SK-N-SH (cell line): ENCODE measurements around the gene MLLT11. TPM values are rescaled to one million over a fixed set of nuclear protein-coding genes. Genes with fewer than 3 reads are reported as not detected.
A peak's percentile ranks its signal among the peaks of the same experiment; 100 is the strongest.

Source experiments
- CTCF ChIA-PET: fragments of 300-600, 350-600 bp; formaldehyde crosslinking; extraction: SDS; loops from one replicate; lab custom pipeline; 2021; lab: Yijun Ruan, JAX
- POLR2A ChIA-PET: fragments of 350-600 bp; sonication (Branson Sonifier 250); formaldehyde crosslinking; extraction: SDS; loops from one replicate; lab custom pipeline; 2020; ENCODE audit warnings: antibody characterized with exemption, inconsistent platforms; lab: Yijun Ruan, JAX
- DNase-seq: peaks from one replicate; pipeline ENCODE4 v3.0.0; 2012
- H2AFZ ChIP-seq: fragments of 200-600 bp; sonication (generic); 2 replicates; pipeline ENCODE4 v1.8.1; 2016; ENCODE audit warnings: antibody characterized with exemption, mild to moderate bottlenecking, low read depth
- H3F3A ChIP-seq: fragments of 200-600 bp; sonication (generic); replicated peaks from 2 replicates; pipeline ENCODE3; 2016; ENCODE audit warnings: antibody characterized with exemption, mild to moderate bottlenecking; ENCODE audit not compliant: insufficient read depth
- H3K27ac ChIP-seq, 2 experiments: fragments of 200-500 bp in 1 of 2; fragments of 200-600 bp in 1 of 2; sonication (Bioruptor generic) in 1 of 2; sonication (generic), shearing (Covaris generic) in 1 of 2; 2 replicates each; pipeline versions ENCODE4 v1.5.1 to v1.6.1; 2014 to 2016; ENCODE audit warnings: low read depth in 2 of 2, inconsistent platforms in 1 of 2, low read length in 1 of 2, mild to moderate bottlenecking in 1 of 2, mixed read lengths in 1 of 2
- H3K27me3 ChIP-seq: fragments of 200-600 bp; sonication (generic), shearing (Covaris generic); 2 replicates; pipeline ENCODE4 v1.6.1; 2016; ENCODE audit warnings: mixed run types; ENCODE audit not compliant: insufficient read depth
- H3K36me3 ChIP-seq, 2 experiments: fragments of 200-500 bp in 1 of 2; fragments of 200-600 bp in 1 of 2; sonication (Bioruptor generic) in 1 of 2; sonication (generic) in 1 of 2; replicated peaks in 1 of 2; 2 replicates each; pipeline versions ENCODE3 to v1.5.1; 2014 to 2016; ENCODE audit warnings: low read length in 1 of 2, mild to moderate bottlenecking in 1 of 2; ENCODE audit not compliant: insufficient read depth in 2 of 2, control insufficient read depth in 1 of 2
- H3K4me1 ChIP-seq, 2 experiments: fragments of 200-500 bp in 1 of 2; fragments of 200-600 bp in 1 of 2; sonication (Bioruptor generic) in 1 of 2; sonication (generic), shearing (Covaris generic) in 1 of 2; 2 replicates each; pipeline versions ENCODE4 v1.5.1 to v1.6.1; 2014 to 2016; ENCODE audit warnings: low read depth in 1 of 2, low read length in 1 of 2, mixed run types in 1 of 2; ENCODE audit not compliant: insufficient read depth in 2 of 2, control insufficient read depth in 1 of 2
- H3K4me2 ChIP-seq: fragments of 200-600 bp; sonication (generic), shearing (Covaris generic); 2 replicates; pipeline ENCODE4 v1.6.1; 2017; ENCODE audit warnings: mixed run types
- H3K4me3 ChIP-seq, 2 experiments: fragments of 200-500 bp in 1 of 2; fragments of 200-600 bp in 1 of 2; sonication (Bioruptor generic) in 1 of 2; sonication (generic), shearing (Covaris generic) in 1 of 2; 2 replicates each; pipeline versions ENCODE4 v1.5.1 to v1.8.1; 2014 to 2016; ENCODE audit warnings: low read depth in 2 of 2, inconsistent platforms in 1 of 2, low read length in 1 of 2, mild to moderate bottlenecking in 1 of 2, mixed read lengths in 1 of 2, moderate library complexity in 1 of 2
- H3K79me2 ChIP-seq: fragments of 200-600 bp; sonication (generic); 2 replicates; pipeline ENCODE4 v1.8.1; 2017; ENCODE audit warnings: mild to moderate bottlenecking; ENCODE audit not compliant: insufficient read depth
- H3K9ac ChIP-seq: fragments of 200-600 bp; sonication (generic); 2 replicates; pipeline ENCODE4 v1.6.1; 2017; ENCODE audit warnings: mixed run types
- H3K9me2 ChIP-seq: fragments of 200-600 bp; sonication (generic); 2 replicates; pipeline ENCODE4 v1.6.1; 2017; ENCODE audit warnings: mixed run types
- H3K9me3 ChIP-seq: fragments of 200-600 bp; sonication (generic); 2 replicates; pipeline ENCODE4 v1.6.1; 2017; ENCODE audit warnings: mixed run types, mild to moderate bottlenecking, moderate library complexity
- H4K20me1 ChIP-seq: fragments of 200-600 bp; sonication (generic); 2 replicates; pipeline ENCODE4 v1.6.1; 2017; ENCODE audit warnings: mild to moderate bottlenecking, mixed run types; ENCODE audit not compliant: insufficient read depth
- CHD2 ChIP-seq: fragments of 150-350 bp; IDR thresholded peaks from 2 replicates; pipeline ENCODE4 v1.6.1; 2018; ENCODE audit warnings: low read length; ENCODE audit not compliant: partially characterized antibody
- ELF1 ChIP-seq: IDR thresholded peaks from 2 replicates; pipeline ENCODE4 v1.4.0; 2012
- FOSL2 ChIP-seq: IDR thresholded peaks from 2 replicates; pipeline ENCODE4 v1.4.0; 2012; ENCODE audit warnings: low read depth, mild to moderate bottlenecking, moderate library complexity, borderline replicate concordance
- FOXM1 ChIP-seq: IDR thresholded peaks from 2 replicates; pipeline ENCODE4 v1.4.0; 2012; ENCODE audit warnings: low read depth, mild to moderate bottlenecking
- GABPA ChIP-seq: IDR thresholded peaks from 2 replicates; pipeline ENCODE4 v1.4.0; 2012; ENCODE audit warnings: low read depth, mild to moderate bottlenecking
- MXI1 ChIP-seq: IDR thresholded peaks from 2 replicates; pipeline ENCODE4 v1.6.1; 2012; ENCODE audit warnings: mild to moderate bottlenecking, low read depth, low read length, improper control_type of control experiment
- POLR2AphosphoS5 ChIP-seq: IDR thresholded peaks from 2 replicates; pipeline ENCODE4 v1.6.1; 2012; ENCODE audit warnings: low read depth, low read length
- RAD21 ChIP-seq: IDR thresholded peaks from 2 replicates; pipeline ENCODE4 v1.6.1; 2012; ENCODE audit warnings: mild to moderate bottlenecking, low read length
- RCOR1 ChIP-seq: fragments of 150-350 bp; IDR thresholded peaks from 2 replicates; pipeline ENCODE4 v1.6.1; 2017; ENCODE audit warnings: antibody characterized with exemption, low read length
- SMC3 ChIP-seq: IDR thresholded peaks from 2 replicates; pipeline ENCODE4 v1.6.1; 2012; ENCODE audit warnings: low read depth, low read length, improper control_type of control experiment
- TAF1 ChIP-seq: IDR thresholded peaks from 2 replicates; pipeline ENCODE4 v1.6.1; 2012; ENCODE audit warnings: low read depth, mild to moderate bottlenecking, low read length, moderate library complexity, borderline replicate concordance
- WGBS: methylation state at CpG from one replicate; pipeline ENCODE4 v1.1.6; 2017; ENCODE audit warnings: low lambda C conversion rate; 5-methylcytosine and 5-hydroxymethylcytosine counted together
- polyA plus RNA-seq, 3 experiments: library from polyadenylated mRNA; depleted of rRNA; stranded (reverse); fragments of >200 nt; gene quantifications; 2 replicates each; pipeline ENCODE4 v1.2.3, GENCODE V29; 2012
- TF ChIP-seq, protein P1 (sequence below): fragments of 200-600 bp; sonication (generic); IDR thresholded peaks from 2 replicates; pipeline ENCODE4 v1.6.1; 2017; ENCODE audit warnings: antibody characterized with exemption, mild to moderate bottlenecking, moderate library complexity
- TF ChIP-seq, protein P2 (sequence below): IDR thresholded peaks from 2 replicates; pipeline ENCODE4; 2012
- TF ChIP-seq, protein P3 (sequence below): IDR thresholded peaks from 2 replicates; pipeline ENCODE4 v1.4.0; 2012; ENCODE audit warnings: low read depth

MLLT11 gene
- polyA plus RNA-seq, 1 of the 3 experiments (the other 2 are of a cell fraction) = 26.7 TPM

GRCh38 chr1:151058692-151059091, 1.5 kb upstream of the MLLT11 start (continued):
- TF ChIP-seq POLR2AphosphoS5 (no peak), RAD21 (no peak)

DNA sequence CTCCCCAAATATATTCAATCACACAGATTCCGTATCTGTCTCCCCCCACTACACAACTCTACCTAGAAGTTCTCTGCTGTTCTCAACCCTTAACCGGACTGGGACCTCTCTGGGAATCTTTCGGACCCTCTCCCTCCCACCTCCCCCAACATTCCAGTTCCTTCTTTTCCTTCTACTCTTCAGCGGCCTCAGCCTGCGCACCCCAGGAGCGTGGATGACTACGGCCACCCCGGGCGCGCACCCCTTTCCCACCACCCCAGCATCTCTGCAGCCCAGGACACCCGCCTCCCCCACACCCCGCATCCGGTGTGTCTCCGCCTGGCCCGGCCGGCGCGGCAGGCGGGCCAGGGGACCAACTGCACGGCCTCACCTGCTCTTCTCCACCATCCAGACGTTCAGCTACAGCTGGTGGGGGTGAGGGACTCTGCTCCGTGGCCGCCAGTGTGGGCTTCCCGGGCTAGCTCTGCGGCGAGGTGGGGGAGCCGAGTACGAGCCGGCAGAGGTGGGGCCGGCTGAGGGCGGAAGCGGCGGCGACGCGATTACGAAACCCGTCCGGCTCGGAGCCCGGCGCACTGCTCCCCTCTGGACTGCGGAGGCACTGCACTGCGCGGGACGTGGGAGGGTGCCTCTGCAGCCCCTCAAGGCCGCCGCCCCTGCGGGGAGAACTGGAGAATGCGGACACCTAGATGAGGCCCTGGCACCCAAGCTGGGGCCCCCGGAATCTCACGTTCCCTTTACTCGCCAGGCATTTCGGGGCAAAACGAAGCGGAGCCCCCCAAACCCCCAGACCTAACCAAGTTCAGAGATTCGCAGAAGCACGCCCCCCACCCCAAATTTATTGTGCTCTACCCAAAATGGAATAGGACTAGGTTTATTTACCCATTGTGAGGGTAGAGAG, 839 bp upstream of the MLLT11 start, which contains the start of gene CDC42SE1:
TSS of gene CDC42SE1 (minus strand) at position 514 of the 898 bp plus-strand sequence. CDS start 3,892 bp downstream, outside the sequence.
- peak; percentile 93 for DNase-seq
- ChIA-PET POLR2A (interaction anchor here (0.6 to 2.9 kb wide), 6 partner anchors 8 to 83 kb away, joined by 3 to 24 read pairs (median 4); partner anchors contain the start of genes C1orf56 and MINDY1), CTCF (interaction anchor here (0.6 to 7.4 kb wide), 14 partner anchors 11 to 492 kb away, joined by 3 to 67 read pairs (median 4); partner anchors contain the start of genes C1orf56, GABPB2, MINDY1 and TNFAIP8L2)
- peaks cover 25 to 28% of the 10 kb centered on the region in 2 experiments for H3K36me3 ChIP-seq
- no peaks in the 10 kb centered on the region for H3K9me2 ChIP-seq
- under 1% methylated on average over 43 of the region's 58 CpGs for WGBS
- peaks cover 95% of the 10 kb centered on the region for H3K79me2 ChIP-seq
- H4K20me1 ChIP-seq = peaks cover 40% of the 10 kb centered on the region
- no peaks in the 10 kb centered on the region for H3K27me3 ChIP-seq
- TF ChIP-seq, protein P1, sequence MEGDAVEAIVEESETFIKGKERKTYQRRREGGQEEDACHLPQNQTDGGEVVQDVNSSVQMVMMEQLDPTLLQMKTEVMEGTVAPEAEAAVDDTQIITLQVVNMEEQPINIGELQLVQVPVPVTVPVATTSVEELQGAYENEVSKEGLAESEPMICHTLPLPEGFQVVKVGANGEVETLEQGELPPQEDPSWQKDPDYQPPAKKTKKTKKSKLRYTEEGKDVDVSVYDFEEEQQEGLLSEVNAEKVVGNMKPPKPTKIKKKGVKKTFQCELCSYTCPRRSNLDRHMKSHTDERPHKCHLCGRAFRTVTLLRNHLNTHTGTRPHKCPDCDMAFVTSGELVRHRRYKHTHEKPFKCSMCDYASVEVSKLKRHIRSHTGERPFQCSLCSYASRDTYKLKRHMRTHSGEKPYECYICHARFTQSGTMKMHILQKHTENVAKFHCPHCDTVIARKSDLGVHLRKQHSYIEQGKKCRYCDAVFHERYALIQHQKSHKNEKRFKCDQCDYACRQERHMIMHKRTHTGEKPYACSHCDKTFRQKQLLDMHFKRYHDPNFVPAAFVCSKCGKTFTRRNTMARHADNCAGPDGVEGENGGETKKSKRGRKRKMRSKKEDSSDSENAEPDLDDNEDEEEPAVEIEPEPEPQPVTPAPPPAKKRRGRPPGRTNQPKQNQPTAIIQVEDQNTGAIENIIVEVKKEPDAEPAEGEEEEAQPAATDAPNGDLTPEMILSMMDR = peak; percentile 68
- peak; percentile 83; the same call in 1 of the 2 replicates for TF ChIP-seq POLR2AphosphoS5
- TF ChIP-seq TAF1 = peak; percentile 65
- TF ChIP-seq, protein P2, sequence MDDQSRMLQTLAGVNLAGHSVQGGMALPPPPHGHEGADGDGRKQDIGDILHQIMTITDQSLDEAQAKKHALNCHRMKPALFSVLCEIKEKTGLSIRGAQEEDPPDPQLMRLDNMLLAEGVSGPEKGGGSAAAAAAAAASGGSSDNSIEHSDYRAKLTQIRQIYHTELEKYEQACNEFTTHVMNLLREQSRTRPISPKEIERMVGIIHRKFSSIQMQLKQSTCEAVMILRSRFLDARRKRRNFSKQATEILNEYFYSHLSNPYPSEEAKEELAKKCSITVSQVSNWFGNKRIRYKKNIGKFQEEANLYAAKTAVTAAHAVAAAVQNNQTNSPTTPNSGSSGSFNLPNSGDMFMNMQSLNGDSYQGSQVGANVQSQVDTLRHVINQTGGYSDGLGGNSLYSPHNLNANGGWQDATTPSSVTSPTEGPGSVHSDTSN = peak; percentile 27; the same call in 1 of the 2 replicates
- no peak for TF ChIP-seq SMC3
- TF ChIP-seq FOSL2 = no peak
- peak; percentile 79 for TF ChIP-seq ELF1
- peak; percentile 69 for TF ChIP-seq GABPA
- no peak for TF ChIP-seq CHD2
- 0 out of 2 replicates have a peak, but pooled peaks have one; percentile 15 for TF ChIP-seq RCOR1
- TF ChIP-seq FOXM1 = no peak
- TF ChIP-seq, protein P3, sequence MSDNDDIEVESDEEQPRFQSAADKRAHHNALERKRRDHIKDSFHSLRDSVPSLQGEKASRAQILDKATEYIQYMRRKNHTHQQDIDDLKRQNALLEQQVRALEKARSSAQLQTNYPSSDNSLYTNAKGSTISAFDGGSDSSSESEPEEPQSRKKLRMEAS = peak; percentile 63; the same call in 1 of the 2 replicates
- TF ChIP-seq MXI1 = peak; percentile 59
- peak within 1 kb of the TSS; percentile 83 for H2AFZ ChIP-seq
- H3K4me1 ChIP-seq = peaks cover 11 to 29% of the 10 kb centered on the region in 2 experiments
- no peaks in the 10 kb centered on the region for H3K9me3 ChIP-seq
- H3K4me2 ChIP-seq = peak within 1 kb of the TSS; percentile 91
- H3F3A ChIP-seq = peaks cover 27% of the 10 kb centered on the region
- H3K4me3 ChIP-seq = peak within 1 kb of the TSS; percentile 79 to 81
- H3K9ac ChIP-seq = peak within 1 kb of the TSS; percentile 93
- H3K27ac ChIP-seq = peak within 1 kb of the TSS; percentile 99
